ENCODE measurements around the gene PSG2.
"Not testable (repeated sequence)": the region's sequence is repeated elsewhere in the genome, so short reads cannot be mapped to it uniquely, and the experiment has no call there.

PSG2 gene

DNA sequence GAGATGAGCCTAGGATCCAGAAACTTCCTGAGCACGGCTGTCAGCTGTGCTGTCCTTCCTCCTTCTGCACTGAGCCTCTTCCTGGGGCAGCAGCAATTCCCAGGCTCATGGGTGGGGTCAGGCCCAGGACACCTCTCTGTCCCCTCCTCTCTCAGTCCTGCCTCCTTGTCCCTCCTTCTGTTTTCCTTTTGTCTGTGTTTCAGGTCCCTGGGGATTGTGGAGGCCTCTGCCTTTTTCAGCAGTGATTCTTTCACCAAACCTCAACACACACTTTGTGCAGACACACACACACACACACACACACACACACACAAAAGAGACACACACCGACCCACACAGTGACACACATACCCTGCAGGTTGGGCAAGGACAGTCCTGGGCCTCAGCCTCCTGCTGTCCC, at the start of gene PSG2:
TSS of gene PSG2 (minus strand) at position 101 of the 400 bp plus-strand sequence. CDS start 132 bp downstream, outside the sequence.
- not testable (repeated sequence) for DNase-seq (ENCODE audit: low spot score)

DNA sequence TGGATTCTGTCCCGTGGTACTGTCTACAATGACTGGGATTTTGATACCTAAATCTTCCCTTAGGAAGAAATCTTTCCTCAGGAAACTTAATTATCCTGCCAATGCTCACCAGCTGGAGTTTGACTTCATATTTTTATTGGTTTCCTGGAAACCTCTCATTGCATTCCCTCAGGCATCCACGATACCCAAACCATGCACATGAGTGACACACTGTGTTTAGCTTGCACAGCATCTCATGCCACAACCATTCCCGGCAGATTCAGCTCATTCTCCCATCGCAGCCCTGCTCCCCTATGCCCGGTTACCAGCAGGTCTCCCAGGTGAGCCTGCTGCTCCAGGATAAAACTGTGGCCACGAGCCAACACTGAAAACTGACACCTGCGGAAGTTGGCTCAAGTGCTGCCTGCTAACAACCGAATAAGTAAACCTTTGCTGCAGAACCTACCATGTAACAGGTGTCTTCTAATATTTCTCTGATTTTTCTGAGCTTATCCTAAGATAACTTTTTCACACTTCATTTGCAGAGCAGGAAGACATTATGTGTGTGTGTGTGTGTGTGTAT, 48.9 kb upstream of the PSG2 start:
- DNase-seq (ENCODE audit: low spot score), result peak; percentile 49

GRCh38 chr19:43129197-43129596, 46.7 kb upstream of the PSG2 start:
- not testable (repeated sequence) for DNase-seq (ENCODE audit: low spot score)

GRCh38 chr19:43127336-43127735, 44.8 kb upstream of the PSG2 start:
- not testable (repeated sequence) for DNase-seq (ENCODE audit: low spot score)

DNA sequence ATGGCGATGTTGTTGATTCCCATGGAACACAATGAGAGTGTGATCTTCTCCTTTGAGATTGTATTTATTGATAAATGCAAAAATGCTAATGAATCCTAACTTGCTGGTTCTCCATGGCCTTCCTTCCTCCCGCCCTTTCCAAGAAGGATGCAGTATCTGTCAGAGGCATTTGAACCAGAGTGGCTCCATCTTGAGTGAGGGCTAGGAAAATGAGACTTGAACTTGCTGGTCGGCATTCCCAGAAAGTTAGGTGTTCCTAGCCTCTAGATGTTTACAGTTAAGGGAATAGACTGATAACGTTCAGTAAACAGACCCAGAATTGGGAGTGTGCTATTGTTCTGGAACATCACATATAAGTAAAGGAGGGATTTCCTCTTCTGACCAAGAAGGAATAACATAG, 44.2 kb upstream of the PSG2 start:
- no peak for DNase-seq (ENCODE audit: low spot score)

DNA sequence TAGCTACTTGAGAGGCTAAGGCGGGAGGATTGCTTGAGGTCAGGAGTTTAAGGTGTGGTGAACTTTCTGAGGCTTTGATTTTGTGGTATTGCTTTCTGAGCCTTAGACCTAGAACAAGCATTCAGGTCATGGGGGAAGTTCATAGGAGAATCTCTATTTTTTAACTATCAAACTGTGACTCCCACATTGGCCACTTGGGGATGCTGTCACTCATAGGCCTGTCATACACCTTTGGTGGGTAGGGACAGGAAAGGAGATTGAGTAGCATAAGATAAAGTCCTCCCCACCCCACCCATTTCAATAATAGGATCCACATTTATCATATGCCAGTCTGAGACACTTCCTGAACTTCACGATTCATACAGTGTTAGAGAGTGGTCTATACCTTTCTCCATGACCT, 41.9 kb upstream of the PSG2 start:
- no peak for DNase-seq (ENCODE audit: low spot score)

DNA sequence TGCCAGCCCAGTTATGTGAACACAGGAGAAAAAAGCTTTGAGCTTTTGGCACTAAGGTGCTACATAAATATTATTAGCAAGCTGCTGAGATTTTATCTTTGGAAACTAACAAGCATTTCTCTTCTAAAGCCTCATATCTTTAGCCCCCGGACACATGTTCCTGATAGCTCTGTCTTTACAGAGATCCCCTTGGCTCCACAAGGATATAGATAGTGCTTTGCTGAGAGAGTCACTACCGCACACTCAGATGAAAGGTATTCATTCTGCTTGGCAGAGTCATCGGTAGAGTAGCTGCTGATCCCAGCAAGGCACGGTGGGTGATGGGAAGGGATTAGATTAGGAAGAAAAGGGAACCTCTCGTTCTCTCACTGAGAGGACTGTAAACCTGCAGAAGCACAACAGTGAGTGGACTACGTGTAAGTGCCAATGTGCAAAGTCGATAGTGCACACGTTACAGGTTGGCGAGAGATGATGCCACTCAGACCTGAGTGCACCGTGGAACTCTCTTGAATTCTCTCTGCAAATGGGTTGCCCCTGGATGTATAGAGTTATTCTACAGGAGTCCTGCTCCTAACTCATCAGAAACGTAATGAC, 38.0 kb upstream of the PSG2 start:
- DNase-seq (ENCODE audit: low spot score), result not testable (repeated sequence)

- not testable (repeated sequence) for DNase-seq (ENCODE audit: low spot score)
These were observed 37.0 kb upstream of the PSG2 start for GRCh38 chr19:43119526-43119925.

- DNase-seq (ENCODE audit: low spot score), result not testable (repeated sequence)
These were observed 33.9 kb upstream of the PSG2 start for GRCh38 chr19:43116421-43116820.

DNA sequence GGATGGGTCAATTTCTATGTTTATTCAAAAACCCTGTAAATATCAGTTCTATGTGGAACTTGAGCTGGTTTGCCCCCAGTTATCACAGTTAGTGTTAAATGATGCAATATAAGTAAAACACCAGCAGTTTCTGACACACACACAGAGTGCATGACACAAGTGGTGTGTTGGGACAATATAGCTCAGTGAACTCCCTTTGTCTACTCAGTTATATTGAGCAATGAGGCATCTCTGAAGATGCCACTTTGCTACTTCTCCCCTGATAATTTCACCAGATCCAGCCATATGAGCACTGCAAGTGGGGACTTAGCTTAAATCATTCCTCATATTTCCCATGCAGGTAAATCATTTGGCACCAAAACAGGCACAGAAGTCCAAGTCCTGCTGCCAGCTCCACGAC, 33.0 kb upstream of the PSG2 start:
- DNase-seq (ENCODE audit: low spot score), result not testable (repeated sequence)

DNA sequence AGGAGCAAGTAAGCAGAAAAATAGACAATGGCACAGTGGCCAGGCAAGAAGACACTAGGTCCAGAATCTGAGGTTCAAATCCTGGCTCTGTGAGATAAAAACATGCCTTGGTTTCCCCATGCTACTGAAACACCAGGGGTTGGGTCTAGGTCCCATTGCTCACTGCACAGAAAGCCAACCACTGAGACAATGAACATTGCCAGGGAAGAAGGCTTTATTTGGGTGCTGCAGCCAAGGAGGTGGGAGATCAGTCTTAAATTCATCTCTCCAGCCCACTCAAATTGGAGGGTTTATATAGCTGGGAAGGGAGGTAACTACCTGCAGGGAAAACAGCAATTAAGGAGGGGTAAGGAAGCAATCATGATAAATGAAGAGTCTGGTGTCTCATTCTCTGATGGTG, 32.6 kb upstream of the PSG2 start:
- not testable (repeated sequence) for DNase-seq (ENCODE audit: low spot score)

GRCh38 chr19:43114626-43115025, 32.1 kb upstream of the PSG2 start:
- not testable (repeated sequence) for DNase-seq (ENCODE audit: low spot score)

DNA sequence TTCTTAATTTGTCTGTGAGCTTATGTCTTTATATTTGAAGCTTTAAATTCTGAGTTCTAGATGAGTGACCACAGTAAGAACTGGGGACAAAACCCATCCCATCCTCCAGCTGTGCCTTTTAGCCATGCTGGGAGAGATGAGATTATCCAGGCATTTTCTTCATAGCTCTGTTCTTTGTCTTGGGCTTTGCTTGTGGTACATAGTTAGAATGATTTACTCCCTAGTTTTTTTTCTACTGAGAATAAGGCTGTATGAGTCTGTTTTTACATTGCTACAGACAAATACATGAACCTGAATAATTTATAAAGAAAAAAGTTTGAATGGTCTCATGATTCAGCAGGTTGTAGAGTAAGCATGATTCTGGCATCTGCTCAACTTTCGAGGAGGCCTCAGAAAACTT, 24.9 kb upstream of the PSG2 start:
- DNase-seq (ENCODE audit: low spot score), result not testable (repeated sequence)

DNA sequence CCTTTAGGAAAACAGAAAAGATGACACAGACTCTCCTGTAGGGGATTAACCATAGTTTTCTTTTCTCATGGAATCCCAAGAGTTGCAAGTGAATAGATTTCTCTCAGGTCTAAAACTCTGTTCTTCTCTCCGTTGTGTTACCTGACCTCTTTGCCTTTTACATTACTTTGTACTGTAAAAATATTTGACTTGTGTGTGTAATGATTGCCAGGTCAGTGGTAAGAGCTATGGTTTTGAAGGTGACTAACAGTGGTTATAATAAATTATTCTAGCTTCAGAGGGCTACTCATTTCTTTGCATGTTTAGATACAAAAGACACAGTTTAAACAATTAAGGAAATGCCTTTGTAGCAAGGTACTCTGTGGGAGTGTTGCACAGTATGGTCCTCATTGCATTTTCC, 23.0 kb upstream of the PSG2 start:
- no peak for DNase-seq (ENCODE audit: low spot score)

DNA sequence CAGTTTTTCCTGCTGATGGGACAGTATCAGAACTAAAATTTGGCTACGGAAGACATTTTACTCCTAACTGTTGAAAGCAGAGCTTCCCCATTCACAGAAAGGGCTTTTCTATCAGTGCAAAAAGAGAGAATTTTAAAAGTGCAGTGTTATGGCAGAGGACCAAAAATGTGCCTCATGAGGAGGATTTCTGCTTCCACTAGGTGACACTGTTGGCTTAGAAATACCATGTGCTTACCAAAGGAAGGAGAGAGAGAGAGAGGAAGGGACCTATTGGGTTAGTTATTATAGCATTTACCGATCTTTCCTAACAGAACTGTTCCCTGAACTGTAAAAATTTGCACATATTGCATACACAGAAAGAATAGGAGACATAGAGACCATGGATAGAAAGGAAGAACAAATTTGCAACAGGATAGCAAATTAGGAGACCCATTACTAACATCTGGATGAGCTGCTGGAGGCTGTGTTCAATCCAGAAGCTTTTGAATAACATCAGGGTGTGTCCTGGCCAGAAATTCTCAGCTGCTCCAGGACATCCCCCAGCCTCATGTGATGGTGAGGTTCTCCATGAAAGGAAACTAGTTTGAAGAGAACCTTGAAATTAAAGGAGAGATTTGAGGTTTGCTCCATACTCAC, 21.8 kb upstream of the PSG2 start:
- DNase-seq (ENCODE audit: low spot score), result peak; percentile 63

GRCh38 chr19:43101950-43102349, 19.4 kb upstream of the PSG2 start:
- peak; percentile 14 for DNase-seq (ENCODE audit: low spot score)

GRCh38 chr19:43098416-43098815, 15.9 kb upstream of the PSG2 start:
- peak; percentile 78 for DNase-seq (ENCODE audit: low spot score)

DNA sequence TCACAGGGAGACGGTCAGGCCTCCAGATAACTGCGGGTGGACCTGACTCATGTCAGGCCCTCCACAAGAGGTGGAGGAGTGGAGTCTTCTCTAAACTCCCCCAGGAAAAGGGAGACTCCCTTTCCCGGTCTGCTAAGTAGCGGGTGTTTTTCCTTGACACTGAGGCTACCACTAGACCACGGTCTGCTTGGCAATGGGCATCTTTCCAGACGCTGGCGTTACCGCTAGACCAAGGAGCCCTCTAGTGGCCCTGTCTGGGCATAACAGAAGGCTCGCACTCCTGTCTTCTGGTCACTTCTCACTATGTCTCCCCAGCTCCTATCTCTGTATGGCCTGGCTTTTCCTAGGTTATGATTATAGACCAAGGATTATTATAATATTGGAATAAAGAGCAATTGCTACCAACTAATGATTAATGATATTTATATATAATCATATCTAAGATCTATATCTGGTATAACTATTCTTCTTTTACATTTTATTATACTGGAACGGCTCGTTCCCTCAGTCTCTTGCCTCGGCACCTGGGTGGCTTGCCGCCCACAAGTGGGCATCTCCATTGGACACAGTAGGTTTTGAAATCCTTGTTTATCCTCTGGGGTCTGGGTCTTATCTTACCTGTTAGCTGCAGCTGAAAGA, 5.3 kb upstream of the PSG2 start:
- peak; percentile 65 for DNase-seq (ENCODE audit: low spot score)

DNA sequence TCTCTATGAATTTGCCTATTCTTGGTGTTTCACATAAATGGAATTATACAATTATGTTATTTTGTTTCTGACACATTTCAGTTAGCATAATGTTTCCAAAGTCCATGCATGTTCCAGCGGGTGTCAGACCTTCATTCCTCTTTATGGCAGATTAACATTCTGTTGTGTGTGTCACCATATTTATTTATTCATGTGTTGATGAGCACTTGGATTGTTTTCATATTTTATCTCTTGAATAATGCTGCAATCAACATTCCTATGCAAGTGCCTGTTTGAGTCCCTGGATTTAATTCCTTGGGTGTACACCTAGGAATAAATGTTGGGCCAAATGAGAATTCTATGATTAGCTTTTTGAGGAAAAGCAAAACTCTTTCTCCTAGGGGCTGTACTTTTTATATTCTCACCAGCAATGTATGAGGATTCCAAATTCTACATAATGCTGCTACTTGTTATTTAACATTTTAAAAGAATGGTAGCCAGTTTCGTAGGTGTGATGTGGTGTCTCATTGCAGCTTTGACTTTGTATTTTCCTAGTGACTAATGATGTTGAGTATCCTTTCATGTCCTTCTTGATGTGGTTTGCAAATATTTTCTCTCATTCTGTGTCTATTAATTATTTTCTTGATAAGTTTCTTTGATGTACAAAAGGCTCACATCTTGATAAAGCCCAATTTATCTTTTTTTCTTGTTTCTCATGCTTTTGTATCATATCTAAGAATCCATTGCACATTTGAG, 3.5 kb upstream of the PSG2 start:
- not testable (repeated sequence) for DNase-seq (ENCODE audit: low spot score)

- DNase-seq (ENCODE audit: low spot score), result not testable (repeated sequence)
These were observed 1.8 kb upstream of the PSG2 start for GRCh38 chr19:43084196-43084832.

DNA sequence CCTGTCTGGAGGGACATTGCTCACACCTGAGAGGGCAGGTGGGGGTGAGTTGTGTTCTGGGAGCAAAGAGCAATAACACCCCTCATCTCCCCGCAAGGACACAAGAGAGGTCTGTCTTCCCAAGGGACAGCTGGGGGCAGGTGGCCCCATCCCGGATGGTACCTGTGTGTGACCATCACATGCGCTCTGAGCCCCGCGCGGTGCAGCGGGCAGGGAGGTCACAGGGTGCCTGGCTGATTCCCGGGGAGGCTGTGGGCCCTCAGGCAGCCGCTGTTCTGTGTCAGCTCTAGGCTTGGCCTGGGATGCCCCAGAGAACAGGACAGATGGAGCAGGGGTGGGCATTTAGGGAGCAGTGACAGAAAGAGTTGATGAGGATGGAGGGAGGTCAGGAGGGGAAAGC, 1.2 kb upstream of the PSG2 start:
- DNase-seq (ENCODE audit: low spot score), result not testable (repeated sequence)

- DNase-seq (ENCODE audit: low spot score), result peak; percentile 85
These were observed 4.2 kb downstream of the PSG2 start for GRCh38 chr19:43078311-43078710.
